AML-193 (cell line): ENCODE results near the gene FBXO10.
"Not testable (repeated sequence)": the region's sequence is repeated elsewhere in the genome, so short reads cannot be mapped to it uniquely, and the experiment has no call there.

ENCODE experiments used
- DNase-seq, 2 experiments: peaks; one replicate each; lab custom pipeline; 2025; lab: John Stamatoyannopoulos, UW

The FBXO10 gene

DNA sequence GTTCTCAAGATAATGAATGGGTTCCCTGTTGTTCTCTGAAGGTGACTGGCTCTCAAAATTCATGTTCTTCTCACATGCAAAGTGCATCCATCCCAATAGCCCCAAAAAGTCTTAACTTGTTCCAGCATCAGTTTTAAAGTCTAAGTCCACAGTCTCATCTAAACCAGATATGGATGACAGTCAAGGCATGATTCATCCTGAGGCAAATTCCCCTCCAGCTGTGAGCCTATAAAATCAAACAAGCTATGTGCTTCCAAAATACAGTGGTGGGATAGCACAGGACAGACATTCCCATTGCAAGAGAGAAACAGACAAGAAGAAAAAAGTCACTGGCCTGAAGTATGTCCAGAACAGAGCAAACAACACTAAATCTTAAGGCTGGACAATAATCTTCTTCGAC, 25.4 kb downstream of the FBXO10 start:
- DNase-seq: no peak

- DNase-seq: no peak
These were observed 26.7 kb downstream of the FBXO10 start for GRCh38 chr9:37549527-37549926.

DNA sequence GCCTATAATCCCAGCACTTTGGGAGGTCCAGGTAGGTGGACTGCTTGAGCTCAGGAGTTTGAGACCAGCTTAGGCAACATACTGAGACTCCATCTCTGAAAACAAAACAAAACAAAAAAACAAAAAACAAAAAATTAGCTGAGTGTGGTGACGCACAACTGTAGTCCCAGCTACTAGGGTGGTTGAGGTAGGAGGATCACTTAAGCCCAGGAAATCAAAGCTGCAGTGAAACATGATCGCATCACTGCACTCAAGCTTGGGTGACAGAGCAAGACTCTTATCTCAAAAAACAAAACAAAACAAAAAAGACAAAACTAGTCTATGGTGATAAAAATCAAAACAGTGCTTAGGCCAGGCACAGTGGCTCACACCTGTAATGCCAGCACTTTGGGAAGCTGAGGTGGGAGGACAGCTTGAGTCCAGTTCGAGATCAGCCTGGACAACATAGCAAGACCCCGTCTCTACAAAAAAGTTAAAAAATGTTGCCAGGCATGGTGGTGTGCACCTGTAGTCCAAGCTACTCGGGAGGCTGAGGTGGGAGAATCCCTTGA, 28.8 kb downstream of the FBXO10 start:
- DNase-seq: no peak

- no peak for DNase-seq
These were observed 32.7 kb downstream of the FBXO10 start for GRCh38 chr9:37543468-37543867.

DNA sequence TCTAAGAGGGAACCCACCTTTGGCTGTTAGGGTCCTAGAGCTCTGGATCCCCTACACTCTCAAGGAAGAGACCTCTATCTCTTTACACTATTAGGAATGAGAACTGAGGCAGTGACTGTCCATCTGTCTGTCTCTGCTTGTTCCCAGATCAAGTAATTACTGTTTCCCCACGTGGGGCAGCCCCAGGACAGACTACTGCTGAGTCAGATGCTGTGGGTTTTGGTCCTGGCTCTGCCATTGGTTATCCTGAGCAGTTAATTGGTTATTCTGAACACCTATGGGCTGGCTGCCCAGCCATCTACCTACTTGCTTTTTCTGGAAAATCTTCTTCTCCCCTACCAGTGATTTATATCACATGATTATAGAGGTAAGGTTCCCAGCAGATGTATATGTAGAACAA, 33.3 kb downstream of the FBXO10 start:
- DNase-seq: no peak

DNA sequence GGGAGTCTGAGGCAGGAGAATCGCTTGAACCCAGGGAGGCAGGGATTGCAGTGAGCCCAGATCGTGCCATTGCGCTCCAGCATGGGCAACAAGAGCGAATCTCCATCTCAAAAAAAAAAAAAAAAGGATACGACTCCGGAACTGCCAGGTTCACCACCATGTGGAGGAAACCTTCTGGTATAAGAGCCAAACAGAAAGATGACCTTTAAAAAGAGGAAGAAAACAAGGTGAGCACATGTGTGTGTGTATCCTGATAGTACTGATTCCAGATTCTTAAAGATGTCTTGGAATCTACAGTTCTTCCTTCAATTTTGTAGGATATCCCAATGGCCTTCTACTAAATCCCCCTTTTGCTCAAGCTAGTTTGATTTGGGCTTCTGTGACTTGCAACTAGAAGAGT, 33.7 kb downstream of the FBXO10 start:
- DNase-seq: no peak

DNA sequence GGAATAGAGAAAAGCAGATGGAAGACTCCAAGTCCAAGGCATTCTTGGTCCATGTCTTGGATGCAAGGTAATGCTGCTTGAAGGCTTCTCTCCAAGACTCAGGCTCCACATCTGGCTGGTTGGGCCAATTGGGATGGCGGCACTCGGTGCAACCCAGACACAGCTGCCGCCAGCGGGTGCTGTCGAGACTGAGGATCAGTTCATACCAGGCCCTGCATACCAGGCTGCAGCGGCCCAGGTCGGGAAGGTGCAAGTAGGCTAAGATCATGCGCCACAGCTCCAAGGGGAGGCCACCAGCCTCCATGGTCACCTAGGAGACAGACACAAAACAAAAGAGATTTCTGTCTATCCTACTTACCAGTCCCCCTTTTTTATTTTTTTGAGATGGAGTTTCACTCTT, 34.7 kb downstream of the FBXO10 start:
- no peak for DNase-seq

DNA sequence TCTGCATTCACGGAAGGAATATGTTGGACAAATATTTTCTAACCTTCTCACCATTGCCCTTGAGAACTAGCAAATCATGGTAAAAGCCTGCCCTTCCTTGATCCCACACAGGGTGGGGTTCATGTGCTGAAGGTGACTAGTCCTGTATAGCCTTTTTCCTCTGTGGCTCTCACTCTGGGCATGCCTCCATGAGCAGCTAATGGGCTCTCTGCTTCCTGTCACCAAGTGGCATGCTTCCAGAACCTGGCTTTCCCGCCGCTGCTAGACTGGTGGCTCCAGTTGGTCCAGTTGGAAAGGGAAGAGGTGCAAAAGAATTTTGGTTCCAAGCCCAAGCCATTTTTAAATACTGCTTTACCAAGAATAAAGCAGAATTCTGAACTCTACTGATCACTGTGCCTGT, 35.5 kb downstream of the FBXO10 start:
- no peak for DNase-seq

DNA sequence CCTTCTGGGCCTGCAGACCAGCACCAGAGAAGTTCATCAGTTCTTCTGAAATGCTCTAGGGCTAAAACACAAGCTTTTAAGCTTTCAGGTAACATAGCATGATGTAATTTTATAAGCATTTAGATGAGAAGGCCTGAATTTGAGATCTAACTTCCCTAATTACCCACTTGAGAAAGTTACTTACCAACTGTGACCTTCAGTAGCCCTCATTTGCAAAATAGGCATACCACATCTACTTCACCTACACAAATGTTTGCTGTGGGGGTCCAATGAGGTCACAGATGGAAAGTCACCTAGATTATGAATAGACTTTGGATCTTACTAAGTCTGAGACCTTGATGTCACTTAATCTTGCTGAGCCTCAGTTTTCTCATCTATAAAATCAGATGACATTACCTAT, 36.5 kb downstream of the FBXO10 start:
- no peak for DNase-seq

- no peak for DNase-seq
These were observed 38.1 kb downstream of the FBXO10 start for GRCh38 chr9:37538099-37538498.

DNA sequence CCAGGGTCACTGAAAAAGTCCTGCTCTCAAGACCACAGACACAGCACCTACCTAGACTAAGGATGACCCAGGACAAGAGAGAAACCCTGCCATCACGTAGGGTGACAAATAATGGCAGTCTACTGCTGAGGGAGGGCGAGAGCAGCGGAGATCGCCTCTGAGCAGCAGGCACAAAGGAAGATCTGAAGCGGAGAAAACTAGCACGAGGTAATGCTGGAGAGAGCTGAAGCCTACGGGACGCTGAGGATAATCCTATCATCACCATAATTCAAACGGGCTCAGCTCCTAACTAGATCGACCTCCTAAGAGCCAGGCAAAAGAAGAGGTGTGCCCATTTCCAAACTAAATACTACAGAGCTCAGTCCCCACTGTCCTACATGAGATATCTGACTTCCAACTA, 41.3 kb downstream of the FBXO10 start:
- DNase-seq: no peak

DNA sequence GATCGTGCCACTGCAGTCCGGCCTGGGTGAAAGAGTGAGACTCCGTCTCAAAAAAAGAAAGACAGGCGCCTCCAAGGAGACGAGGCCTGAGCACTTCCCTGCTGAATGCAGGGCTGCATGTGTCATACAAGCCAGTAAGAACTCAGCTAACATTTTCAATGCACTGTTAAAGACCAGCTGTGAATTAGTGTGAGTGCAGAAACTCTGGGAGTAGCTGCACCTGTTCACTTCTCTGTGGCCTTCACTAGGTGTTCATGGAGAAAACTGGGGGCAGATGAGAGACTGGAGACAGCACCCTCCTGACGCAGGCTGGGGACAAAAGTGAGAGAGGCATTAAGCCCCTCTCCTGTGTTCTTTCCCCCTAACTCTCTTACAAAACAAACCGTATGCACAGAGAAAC, 41.8 kb downstream of the FBXO10 start:
- no peak for DNase-seq

GRCh38 chr9:37531699-37532098, 44.5 kb downstream of the FBXO10 start:
- DNase-seq: no peak

- no peak for DNase-seq
These were observed 47.3 kb downstream of the FBXO10 start for GRCh38 chr9:37528652-37529471.

DNA sequence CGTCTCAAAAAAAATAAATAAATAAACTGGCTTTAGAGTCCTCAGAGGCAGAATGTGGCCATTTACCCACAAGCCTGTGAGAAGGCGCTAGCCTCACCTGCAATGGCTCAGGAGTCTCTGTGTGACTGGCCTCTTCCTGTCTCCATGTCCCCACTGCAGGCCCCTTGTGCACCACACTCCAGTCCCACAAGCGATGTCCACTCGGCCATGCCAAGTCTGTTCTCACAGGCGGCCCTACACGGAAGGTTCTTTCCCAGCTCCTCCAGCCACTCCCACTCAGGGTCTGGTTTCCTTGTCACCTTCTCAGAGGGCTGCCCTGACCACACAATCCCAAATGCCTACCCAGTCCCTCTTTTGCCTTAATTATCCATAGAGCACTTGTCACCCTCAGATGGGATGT, 52.3 kb downstream of the FBXO10 start:
- no peak for DNase-seq

DNA sequence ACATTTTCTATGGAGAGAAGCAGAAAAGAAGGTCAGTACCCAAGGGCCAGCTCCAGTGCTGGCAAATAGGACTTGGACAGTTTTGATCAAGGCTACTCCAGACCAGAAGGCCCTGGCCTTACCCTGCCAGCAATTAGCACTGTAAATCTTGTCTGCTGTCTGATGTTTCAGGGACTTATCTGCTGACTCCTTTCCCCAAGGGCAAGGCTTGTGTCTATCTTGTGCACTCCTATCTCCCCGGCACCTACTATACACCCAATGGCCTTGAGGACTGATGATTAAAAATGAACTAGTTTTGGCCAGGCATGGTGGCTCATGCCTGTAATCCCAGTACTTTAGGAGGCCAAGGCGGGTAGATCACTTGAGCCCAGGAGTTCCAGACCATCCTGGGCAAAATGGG, 53.2 kb downstream of the FBXO10 start:
- DNase-seq: no peak

DNA sequence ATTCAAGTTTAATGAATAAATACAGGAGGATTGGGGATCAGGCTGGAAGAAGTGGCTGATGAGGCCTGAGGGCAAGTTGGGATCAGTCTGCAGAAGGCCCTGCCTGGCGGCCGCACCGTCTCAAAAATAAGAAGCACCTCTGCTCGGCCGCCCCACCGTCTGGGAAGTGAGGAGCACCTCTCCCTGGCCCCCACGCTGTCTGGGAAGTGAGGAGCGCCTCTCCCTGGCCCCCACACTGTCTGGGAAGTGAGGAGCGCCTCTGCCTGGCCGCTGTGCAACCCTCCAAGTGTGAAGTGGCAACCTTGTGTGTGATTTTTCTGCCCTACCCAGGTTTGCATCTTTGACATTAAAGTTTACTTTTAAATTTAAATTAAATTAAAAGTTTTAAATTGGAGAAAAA, 55.1 kb downstream of the FBXO10 start:
- no peak for DNase-seq

DNA sequence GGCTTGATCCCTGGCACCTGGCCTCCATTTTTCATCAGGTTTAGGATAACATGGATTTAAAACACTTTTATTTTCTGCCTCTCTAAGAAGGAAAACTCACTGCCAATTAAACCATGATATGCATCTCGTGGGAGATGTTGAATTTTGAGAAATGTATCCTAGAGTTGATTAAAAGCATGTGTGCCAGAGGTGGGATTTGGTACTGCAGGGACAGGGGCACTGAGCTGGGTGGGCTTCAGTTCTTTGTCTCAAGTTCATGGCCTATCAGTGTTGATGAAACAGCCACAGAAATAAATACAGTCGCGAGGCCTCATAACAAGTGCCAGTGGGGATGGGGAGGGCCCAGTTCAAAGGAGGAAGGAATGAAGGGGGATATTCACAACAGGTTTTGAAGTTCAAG, 55.5 kb downstream of the FBXO10 start:
- DNase-seq: no peak

GRCh38 chr9:37517923-37518322, 58.3 kb downstream of the FBXO10 start:
- DNase-seq: no peak

DNA sequence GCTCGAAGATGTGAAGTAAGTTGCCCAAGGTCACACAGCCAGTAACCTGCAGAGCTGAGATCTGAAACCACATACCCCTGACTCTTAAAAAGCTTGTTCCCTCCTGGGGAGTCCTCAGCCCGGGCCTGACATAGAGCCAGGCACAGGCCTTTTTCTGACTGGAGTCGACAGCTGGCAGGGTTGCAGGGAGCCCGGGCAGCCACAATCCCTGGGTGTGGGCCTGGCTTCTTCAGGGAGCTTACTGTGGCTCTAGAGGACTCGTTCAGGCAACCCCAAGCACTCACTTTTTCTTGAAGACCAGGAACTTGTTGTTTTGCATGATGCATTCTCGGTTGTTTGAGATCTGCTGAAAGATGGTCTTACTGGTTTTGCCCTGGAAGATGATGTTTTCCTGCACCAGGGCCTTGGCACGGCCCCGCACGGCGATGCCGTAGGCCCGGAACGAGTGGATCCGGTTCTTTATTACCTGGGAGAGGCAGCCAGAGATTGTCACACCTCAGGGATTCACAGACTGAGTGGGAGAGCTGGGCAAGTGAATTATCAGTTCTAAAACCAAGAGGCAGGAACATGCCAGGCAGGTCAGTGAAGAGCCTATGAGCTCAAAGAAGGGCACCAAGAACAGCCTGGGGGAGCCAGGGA, 60.4 kb downstream of the FBXO10 start:
- no peak for DNase-seq

- no peak for DNase-seq
These were observed 61.2 kb downstream of the FBXO10 start for GRCh38 chr9:37514999-37515398.

DNA sequence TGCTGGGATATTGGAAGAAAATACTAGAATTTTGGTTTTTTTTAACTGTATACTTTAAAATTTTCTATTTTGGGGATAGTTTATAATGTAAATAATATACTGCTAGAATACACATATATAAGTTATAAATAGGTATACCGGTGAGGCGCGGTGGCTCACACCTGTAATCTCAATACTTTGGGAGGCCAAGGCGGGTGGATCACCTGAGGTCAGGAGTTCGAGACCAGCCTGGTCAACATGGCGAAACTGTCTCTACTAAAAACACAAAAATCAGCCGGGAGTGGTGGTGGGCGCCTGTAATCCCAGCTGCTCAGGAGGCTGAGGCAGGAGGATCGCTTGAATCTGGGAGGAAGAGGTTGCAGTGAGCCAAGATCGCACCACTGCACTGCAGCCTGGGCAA, 61.8 kb downstream of the FBXO10 start:
- DNase-seq: not testable (repeated sequence)

DNA sequence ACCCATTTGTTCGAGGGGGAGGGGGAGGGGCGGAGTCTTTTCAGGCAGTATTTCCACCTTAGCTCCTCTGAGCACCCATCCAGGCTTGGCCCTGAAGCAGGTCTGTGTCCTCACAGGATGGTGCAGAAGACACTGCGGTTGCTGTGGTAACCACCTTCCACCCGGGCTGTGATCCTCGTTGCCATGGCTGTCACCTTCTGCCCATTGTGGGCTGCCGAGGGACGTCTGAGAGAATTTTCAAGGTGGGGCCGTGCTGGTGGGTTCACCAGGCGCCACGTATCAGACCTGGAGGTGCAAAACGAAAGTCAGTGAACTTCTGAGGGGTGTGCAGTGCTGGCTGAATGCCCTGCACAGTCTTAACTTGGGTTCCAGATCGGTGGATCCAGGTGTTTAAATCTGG, 63.7 kb downstream of the FBXO10 start:
- DNase-seq: no peak
